Pancreas (tissue), 10 donors: ENCODE results near the gene CALML3. TPM values are rescaled to one million over a fixed set of nuclear protein-coding genes. Genes with fewer than 3 reads are reported as not detected.

Source experiments
- ATAC-seq, 4 donors: fragments of 200-7000 bp; cut with Tn5 transposase; one replicate each; pipeline versions ENCODE4 v1.8.0 to v1.9.1; 2020; ENCODE audit warnings: mild to moderate bottlenecking in 4 of 4, moderate library complexity in 4 of 4
- DNase-seq, 6 donors: peaks; one replicate each; pipeline ENCODE4 v3.0.0-alpha.2; 2020
- FAIRE-seq: peaks from 2 replicates; lab custom pipeline; 2012; peaks lifted over from hg19 to GRCh38; lab: Jason Lieb, UNC
- H3K27ac ChIP-seq, 4 donors: fragments of 200-600 bp; sonication (generic); 1 replicate in 3 of 4; 2 replicates in 1 of 4; pipeline versions ENCODE4 v1.5.0 to v1.8.0; 2020
- H3K27me3 ChIP-seq, 4 donors: fragments of 200-600 bp; one replicate each; pipeline ENCODE4 v1.8.0; 2021
- H3K36me3 ChIP-seq, 3 donors: fragments of 200-600 bp; sonication (generic) in 1 of 3; one replicate each; pipeline versions ENCODE4 v1.5.0 to v1.8.0; 2020 to 2021
- H3K4me1 ChIP-seq, 3 donors: fragments of 200-600 bp; one replicate each; pipeline ENCODE4 v1.8.0; 2021
- H3K4me3 ChIP-seq, 4 donors: fragments of 200-600 bp; sonication (generic) in 2 of 4; one replicate each; pipeline versions ENCODE4 v1.5.0 to v1.8.0; 2020 to 2021
- H3K9me3 ChIP-seq, 4 donors: fragments of 200-600 bp; one replicate each; pipeline ENCODE4 v1.8.0; 2021
- WGBS, 2 donors: extraction: QIAGEN DNeasy Blood & Tissue Kit; methylation state at CpG; one replicate each; pipeline ENCODE4 v1.1.7; 2013; 5-methylcytosine and 5-hydroxymethylcytosine counted together
- intact Hi-C, 3 donors: fragments of 100-400 bp; cut with DNase I; formaldehyde crosslinking; loops; one replicate each; pipeline versions ENCODE4 v1.11.1 to v1.14.2; 2022
- polyA plus RNA-seq, 2 donors: library from polyadenylated mRNA; stranded (reverse); fragments of 200-250 nt; gene quantifications; one replicate each; pipeline ENCODE4 v1.2.3, GENCODE V29; 2013
- total RNA-seq, 6 donors: library from RNA; stranded (reverse); fragmentation: NEBNext Ultra II Directional in 4 of 6; extraction: Animal tissue kit (Norgen Biotek cat#: 25700) in 4 of 6; gene quantifications; one replicate each; pipeline versions ENCODE4 v1.2.1 to v1.2.4, GENCODE V29; 2021 to 2023
- TF ChIP-seq, protein P1 (sequence below), 4 donors: fragments of 200-600 bp; sonication (generic) in 3 of 4; IDR thresholded peaks; one replicate each; pipeline versions ENCODE4 v1.5.0 to v1.8.0; 2021; ENCODE audit warnings: antibody characterized with exemption in 4 of 4
- donor health status: healthy with polysubstance abuse.
- donor health status: DM: no; HTN: no; CAD: no; lungs with moderate emphysema.
- donor health status: DM: no; HTN: no; CAD: no.
- donor health status: control.
- donor health status: control.
- donor health status: Bipolar disorder and iron deficiency.
- donor health status: DM: yes; HTN: yes; CAD: no.
- donor health status: DM: no; HTN: no; CAD: no.
- donor health status: DM: no; HTN: no; CAD: no.
- donor health status: DM: yes; HTN: yes; CAD: no.

Gene CALML3
- total and polyA plus RNA-seq, 8 donors, result 0.05 to 0.08 TPM; not detected in 6

DNA sequence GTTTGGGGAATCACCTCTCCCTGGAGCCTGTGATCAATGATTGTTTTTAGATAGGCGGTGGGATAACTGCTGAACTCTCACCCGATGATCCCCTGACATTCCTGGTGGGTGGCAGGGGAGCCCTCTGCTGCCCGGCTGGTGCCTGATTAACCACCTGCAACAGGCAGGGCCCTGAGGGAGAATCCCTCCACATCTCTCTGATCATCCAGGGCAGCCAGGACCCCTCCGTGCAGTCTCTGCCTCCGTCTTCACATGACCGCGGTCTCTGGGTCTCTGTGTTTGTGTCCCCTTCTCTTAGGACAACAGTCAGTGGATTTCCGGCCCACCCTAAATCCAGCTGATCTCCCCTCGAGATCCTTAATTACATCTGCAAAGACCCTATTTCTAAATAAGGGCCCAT, 42.7 kb upstream of the CALML3 start:
- intact Hi-C loops, result no loop called here
- Histone ChIP-seq H3K36me3 (no peaks in the 10 kb centered on the region), H3K4me1 (no peaks in the 10 kb centered on the region), H3K27me3 (no peaks in the 10 kb centered on the region), H3K9me3 (no peaks in the 10 kb centered on the region), H3K27ac (no peak overlapping the region), H3K4me3 (no peak overlapping the region)
- 90 to 97% methylated on average over 9 of the region's 9 CpGs for WGBS, 2 donors
- no peak for FAIRE-seq
- no peak for ATAC-seq
- TF ChIP-seq, protein P1, sequence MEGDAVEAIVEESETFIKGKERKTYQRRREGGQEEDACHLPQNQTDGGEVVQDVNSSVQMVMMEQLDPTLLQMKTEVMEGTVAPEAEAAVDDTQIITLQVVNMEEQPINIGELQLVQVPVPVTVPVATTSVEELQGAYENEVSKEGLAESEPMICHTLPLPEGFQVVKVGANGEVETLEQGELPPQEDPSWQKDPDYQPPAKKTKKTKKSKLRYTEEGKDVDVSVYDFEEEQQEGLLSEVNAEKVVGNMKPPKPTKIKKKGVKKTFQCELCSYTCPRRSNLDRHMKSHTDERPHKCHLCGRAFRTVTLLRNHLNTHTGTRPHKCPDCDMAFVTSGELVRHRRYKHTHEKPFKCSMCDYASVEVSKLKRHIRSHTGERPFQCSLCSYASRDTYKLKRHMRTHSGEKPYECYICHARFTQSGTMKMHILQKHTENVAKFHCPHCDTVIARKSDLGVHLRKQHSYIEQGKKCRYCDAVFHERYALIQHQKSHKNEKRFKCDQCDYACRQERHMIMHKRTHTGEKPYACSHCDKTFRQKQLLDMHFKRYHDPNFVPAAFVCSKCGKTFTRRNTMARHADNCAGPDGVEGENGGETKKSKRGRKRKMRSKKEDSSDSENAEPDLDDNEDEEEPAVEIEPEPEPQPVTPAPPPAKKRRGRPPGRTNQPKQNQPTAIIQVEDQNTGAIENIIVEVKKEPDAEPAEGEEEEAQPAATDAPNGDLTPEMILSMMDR (IDR thresholded peaks at IDR 0.05), result no peak
- DNase-seq, result no peak

DNA sequence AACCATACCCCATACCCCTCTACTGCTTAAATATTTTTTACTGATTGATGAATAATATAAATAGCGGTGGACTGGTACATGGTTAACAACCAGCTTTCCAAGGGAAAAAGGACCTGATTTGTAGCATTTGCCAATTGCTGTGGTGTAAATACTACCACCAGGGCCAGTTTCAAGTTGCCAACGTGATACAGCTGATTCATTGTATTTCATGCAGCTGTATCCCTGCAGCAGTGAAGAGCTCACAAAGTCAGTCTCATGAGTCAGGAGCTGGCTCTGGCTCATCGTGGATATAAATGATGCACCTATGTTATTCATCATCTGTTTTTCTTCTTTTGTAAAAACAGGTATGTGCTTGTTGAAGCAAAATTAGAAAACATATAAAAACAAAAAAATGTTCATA, 40.6 kb upstream of the CALML3 start:
- Histone ChIP-seq H3K4me3 (no peak overlapping the region), H3K27ac (no peak overlapping the region), H3K36me3 (no peaks in the 10 kb centered on the region), H3K4me1 (no peaks in the 10 kb centered on the region), H3K9me3 (no peaks in the 10 kb centered on the region), H3K27me3 (no peaks in the 10 kb centered on the region)
- no peak for DNase-seq
- intact Hi-C loops, result no loop called here
- no peak for FAIRE-seq
- TF ChIP-seq, protein P1 (IDR thresholded peaks at IDR 0.05), result no peak
- ATAC-seq, result no peak
- 81 to 84% methylated on average over 3 of the region's 3 CpGs for WGBS, 2 donors

DNA sequence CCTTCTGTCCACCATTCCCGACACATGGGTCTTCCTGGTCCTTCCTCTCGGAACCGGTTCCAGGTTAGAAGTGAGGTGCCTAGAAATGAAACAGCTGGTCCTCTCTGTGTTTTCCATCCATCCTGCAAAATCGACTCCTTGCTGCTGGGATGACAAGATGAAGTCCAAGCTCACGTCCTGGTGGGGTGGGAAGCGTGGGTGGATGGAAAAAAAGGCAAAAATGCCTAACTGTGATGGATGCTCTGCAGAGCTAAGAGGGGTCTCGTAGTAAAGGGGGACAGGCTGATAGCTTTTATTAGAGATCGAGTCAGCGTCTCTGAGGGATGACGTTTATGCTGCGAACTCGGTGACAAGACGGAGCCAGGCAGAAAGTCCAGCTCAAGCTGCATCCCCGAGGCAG, 39.5 kb upstream of the CALML3 start:
- H3K4me3 ChIP-seq, result no peak overlapping the region
- no peaks in the 10 kb centered on the region for H3K4me1 ChIP-seq
- H3K27me3 ChIP-seq, result no peaks in the 10 kb centered on the region
- no peak overlapping the region for H3K27ac ChIP-seq
- 88 to 93% methylated on average over 14 of the region's 14 CpGs for WGBS, 2 donors
- FAIRE-seq (no peak), ATAC-seq (no peak), DNase-seq (no peak)
- intact Hi-C loops, result no loop called here
- H3K36me3 ChIP-seq, result no peaks in the 10 kb centered on the region
- no peaks in the 10 kb centered on the region for H3K9me3 ChIP-seq
- TF ChIP-seq, protein P1 (IDR thresholded peaks at IDR 0.05), result no peak

DNA sequence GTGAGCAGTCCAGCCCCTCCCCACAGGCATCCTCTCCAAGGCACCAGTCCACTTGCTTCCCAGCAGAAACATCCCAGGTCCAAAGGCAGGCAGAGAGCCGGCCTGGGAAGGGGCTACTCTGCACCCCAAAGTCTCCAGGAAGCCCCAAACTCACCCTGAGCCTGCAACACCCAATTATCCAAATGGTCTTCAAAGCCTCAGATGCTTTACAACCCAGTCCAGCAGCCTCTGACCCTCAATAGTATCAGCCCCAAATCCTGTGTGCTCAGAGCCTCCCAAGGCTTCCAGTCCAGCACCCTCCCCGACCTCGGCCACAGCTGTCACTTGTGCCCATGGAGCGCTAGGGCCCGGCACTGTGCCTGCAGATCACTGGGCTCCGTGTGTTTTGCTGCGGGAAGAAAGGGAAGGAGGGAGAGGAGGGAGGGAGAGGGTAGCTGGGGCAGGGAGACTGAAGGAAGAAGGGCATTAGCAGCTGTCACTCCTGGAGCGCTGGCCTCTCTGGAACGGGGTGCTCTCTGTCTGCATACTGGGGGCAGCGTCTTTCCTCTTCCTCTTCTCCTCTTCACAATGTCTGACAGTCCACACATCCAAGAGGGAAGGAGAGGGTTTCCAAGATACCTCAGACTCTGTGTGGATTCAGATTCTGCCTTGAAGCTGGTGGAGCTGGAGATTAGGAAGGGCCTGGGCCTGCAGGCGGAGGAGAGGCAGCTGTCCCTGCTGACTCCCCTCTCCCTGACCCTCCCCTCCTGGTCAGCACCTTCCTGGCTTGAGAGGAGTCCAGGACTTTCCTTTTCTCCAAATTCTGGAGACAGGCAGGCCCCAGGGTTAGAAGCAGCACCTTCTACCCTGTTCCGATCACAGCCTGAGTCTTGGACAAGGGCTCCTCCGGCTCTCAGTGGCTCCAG, 38.6 kb upstream of the CALML3 start:
- 80 to 86% methylated on average over 13 of the region's 13 CpGs for whole genome bisulfite sequencing, 2 donors
- Histone ChIP-seq H3K9me3 (no peaks in the 10 kb centered on the region), H3K4me1 (no peaks in the 10 kb centered on the region), H3K36me3 (no peaks in the 10 kb centered on the region), H3K27me3 (no peaks in the 10 kb centered on the region), H3K27ac (no peak overlapping the region), H3K4me3 (no peak overlapping the region)
- TF ChIP-seq, protein P1 (IDR thresholded peaks at IDR 0.05), result no peak
- DNase-seq (no peak), ATAC-seq (no peak), FAIRE-seq (no peak)
- intact Hi-C loops, result no loop called here

DNA sequence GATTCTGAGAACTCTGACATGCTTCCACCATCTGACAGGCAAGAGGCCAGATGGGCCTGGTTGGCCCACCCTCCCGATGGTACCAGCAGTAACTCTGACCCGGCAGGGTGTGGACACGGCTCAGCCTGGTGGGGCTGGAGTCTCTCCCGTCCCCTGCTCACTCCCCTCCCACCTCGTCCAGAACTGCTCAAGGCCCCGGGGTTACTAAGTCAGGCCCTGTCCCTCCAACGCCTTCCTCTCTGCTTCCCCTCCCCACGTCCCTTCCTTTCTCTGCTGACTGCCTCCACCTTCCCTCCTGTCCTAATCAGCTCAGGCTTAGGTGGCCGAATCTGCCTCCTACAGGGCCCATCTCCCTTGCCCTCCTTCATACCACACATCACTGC, 37.9 kb upstream of the CALML3 start:
- TF ChIP-seq, protein P1 (IDR thresholded peaks at IDR 0.05), result no peak
- DNase-seq, result no peak

More for the DNA sequence above, 37.9 kb upstream of the CALML3 start:
- no peak overlapping the region for H3K4me3 ChIP-seq
- ATAC-seq (no peak), FAIRE-seq (no peak)
- no peaks in the 10 kb centered on the region for H3K36me3 ChIP-seq
- no peaks in the 10 kb centered on the region for H3K27me3 ChIP-seq
- H3K9me3 ChIP-seq, result no peaks in the 10 kb centered on the region
- no peak overlapping the region for H3K27ac ChIP-seq
- intact Hi-C loops, result no loop called here
- WGBS, 2 donors, result 86 to 92% methylated on average over 9 of the region's 9 CpGs
- H3K4me1 ChIP-seq, result no peaks in the 10 kb centered on the region
